LNCAP (cell line): ENCODE results near the gene NPAS3.

ENCODE experiments used
- CTCF ChIP-seq: fragments of 450-650 bp; IDR thresholded peaks from 2 replicates; pipeline ENCODE4 v1.5.1; 2017; ENCODE audit warnings: mild to moderate bottlenecking

The NPAS3 gene

DNA sequence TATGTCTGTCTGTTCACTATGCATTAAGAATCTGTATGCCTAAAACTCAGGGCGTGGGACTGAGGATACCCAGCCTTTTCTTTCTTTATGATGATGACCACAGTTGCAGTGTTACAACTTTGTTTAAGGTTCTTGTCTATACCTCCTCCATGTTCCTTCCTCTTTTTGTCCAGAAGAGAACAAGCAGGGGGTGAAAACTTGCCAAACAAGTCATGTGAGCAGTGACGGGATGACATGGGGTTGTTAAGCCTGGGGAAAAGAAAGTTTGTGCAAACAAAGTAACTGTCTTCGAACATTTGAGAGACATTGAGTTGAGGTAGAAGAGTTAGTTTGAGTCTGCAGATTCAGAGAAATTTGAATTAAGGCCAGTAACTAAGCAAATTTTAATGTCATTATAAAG, 505.5 kb downstream of the NPAS3 start:
- TF ChIP-seq CTCF, result no peak

- no peak for TF ChIP-seq CTCF
Measured at GRCh38 chr14:33449268-33449667, 510.6 kb downstream of the NPAS3 start.

- no peak for TF ChIP-seq CTCF
Measured at GRCh38 chr14:33449703-33450395, 511.2 kb downstream of the NPAS3 start.

- TF ChIP-seq CTCF, result no peak
Measured at GRCh38 chr14:33450416-33450815, 511.7 kb downstream of the NPAS3 start.

GRCh38 chr14:33451211-33451610, 512.5 kb downstream of the NPAS3 start:
- no peak for TF ChIP-seq CTCF

DNA sequence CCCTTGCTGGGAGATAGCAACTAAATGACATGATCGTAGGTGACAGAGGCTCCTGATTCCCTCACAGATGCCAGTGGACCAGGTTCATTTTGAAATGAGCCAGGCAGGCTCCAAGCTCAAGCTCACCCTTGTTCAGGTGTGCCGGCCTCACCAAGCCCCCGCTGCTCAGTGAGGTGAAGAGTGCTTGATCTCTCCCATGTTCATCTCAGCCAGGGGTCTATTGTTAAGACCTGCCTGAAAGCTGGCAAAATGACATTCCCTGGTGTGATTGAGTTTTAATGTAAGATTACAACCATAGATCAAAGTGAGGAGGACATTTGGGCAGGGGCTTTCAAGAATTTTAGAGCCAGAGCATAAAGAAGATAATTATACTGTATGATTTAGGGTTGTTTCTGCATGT, 514.3 kb downstream of the NPAS3 start:
- no peak for TF ChIP-seq CTCF

- TF ChIP-seq CTCF, result no peak
Measured at GRCh38 chr14:33454022-33454595, 515.4 kb downstream of the NPAS3 start.

- no peak for TF ChIP-seq CTCF
Measured at GRCh38 chr14:33454707-33455106, 516.0 kb downstream of the NPAS3 start.
